Ascending aorta (tissue), 2 donors: ENCODE data around the gene SLC25A42. TPM values are rescaled to one million over a fixed set of nuclear protein-coding genes. Genes with fewer than 3 reads are reported as not detected.
"Not testable (repeated sequence)": the region's sequence is repeated elsewhere in the genome, so short reads cannot be mapped to it uniquely, and the experiment has no call there.

Experiments
- DNase-seq, 2 donors: peaks; one replicate each; pipeline ENCODE4 v3.0.0-alpha.2; 2019; ENCODE audit warnings: low spot score in 2 of 2
- H3K27ac ChIP-seq, 2 donors: fragments of 200-600 bp; sonication (generic); one replicate each; pipeline ENCODE4 v1.5.1; 2016 to 2017; ENCODE audit warnings: mild to moderate bottlenecking in 1 of 2
- H3K27me3 ChIP-seq: fragments of 200-600 bp; sonication (generic); one replicate; pipeline ENCODE4 v1.5.1; 2017
- H3K36me3 ChIP-seq, 2 donors: fragments of 200-600 bp; sonication (generic); one replicate each; pipeline ENCODE4 v1.5.1; 2016
- H3K4me1 ChIP-seq, 2 donors: fragments of 200-600 bp; sonication (generic); one replicate each; pipeline ENCODE4 v1.5.1; 2016 to 2017; ENCODE audit warnings: mild to moderate bottlenecking in 1 of 2
- H3K4me3 ChIP-seq, 2 donors: fragments of 200-600 bp; sonication (generic); one replicate each; pipeline ENCODE4 v1.5.1; 2016 to 2017; ENCODE audit warnings: mild to moderate bottlenecking in 1 of 2
- H3K9me3 ChIP-seq, 2 donors: fragments of 200-600 bp; sonication (generic); one replicate each; pipeline ENCODE4 v1.5.1; 2016
- intact Hi-C: fragments of 100-400 bp; cut with DNase I; formaldehyde crosslinking; loops from one replicate; pipeline ENCODE4 v1.15.1; 2023
- total RNA-seq: library from RNA; depleted of rRNA; stranded (reverse); fragments of >200 nt; gene quantifications from one replicate; pipeline ENCODE4 v1.1.0, GENCODE V29; 2016
- TF ChIP-seq, protein P1 (sequence below), 3 experiments: fragments of 200-600 bp in 2 of 3; fragments of 450-650 bp in 1 of 3; sonication (generic) in 2 of 3; IDR thresholded peaks; one replicate each; pipeline ENCODE4 v1.5.1; 2016 to 2019; ENCODE audit warnings: antibody characterized with exemption in 3 of 3, mild to moderate bottlenecking in 1 of 3, moderate library complexity in 1 of 3

SLC25A42 gene
- total RNA-seq, 1 donor from 2014 or later: 8.9 TPM

DNA sequence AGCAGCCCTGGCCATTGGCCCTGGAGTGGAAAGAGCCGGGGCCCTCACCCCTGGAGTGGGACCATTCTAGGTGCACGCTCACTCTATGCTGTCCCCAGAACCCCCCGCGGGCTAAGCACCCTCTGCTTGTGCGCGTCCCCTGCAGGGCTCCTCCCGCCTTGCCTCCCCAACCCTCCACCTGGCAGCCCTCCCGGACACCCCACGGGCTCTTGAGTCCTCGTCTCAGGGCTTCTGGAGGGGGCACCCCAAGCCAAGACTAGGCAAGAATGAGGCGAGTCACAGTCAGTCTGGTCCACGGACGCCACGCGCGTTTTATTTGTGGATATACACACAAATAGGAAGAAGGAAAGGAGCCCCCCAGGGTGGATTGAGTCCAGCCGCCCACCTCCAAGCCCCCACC lies 81.5 kb downstream of the SLC25A42 start:
- TF ChIP-seq, protein P1, sequence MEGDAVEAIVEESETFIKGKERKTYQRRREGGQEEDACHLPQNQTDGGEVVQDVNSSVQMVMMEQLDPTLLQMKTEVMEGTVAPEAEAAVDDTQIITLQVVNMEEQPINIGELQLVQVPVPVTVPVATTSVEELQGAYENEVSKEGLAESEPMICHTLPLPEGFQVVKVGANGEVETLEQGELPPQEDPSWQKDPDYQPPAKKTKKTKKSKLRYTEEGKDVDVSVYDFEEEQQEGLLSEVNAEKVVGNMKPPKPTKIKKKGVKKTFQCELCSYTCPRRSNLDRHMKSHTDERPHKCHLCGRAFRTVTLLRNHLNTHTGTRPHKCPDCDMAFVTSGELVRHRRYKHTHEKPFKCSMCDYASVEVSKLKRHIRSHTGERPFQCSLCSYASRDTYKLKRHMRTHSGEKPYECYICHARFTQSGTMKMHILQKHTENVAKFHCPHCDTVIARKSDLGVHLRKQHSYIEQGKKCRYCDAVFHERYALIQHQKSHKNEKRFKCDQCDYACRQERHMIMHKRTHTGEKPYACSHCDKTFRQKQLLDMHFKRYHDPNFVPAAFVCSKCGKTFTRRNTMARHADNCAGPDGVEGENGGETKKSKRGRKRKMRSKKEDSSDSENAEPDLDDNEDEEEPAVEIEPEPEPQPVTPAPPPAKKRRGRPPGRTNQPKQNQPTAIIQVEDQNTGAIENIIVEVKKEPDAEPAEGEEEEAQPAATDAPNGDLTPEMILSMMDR (IDR thresholded peaks at IDR 0.05): no peak
- Histone ChIP-seq H3K4me3 (no peak overlapping the region), H3K4me1 (peaks cover 0 to 4% of the 10 kb centered on the region in 2 donors), H3K27me3 (no peaks in the 10 kb centered on the region), H3K27ac (no peak overlapping the region), H3K9me3 (no peaks in the 10 kb centered on the region), H3K36me3 (peaks cover 0 to 14% of the 10 kb centered on the region in 2 donors)
- intact Hi-C loops: no loop called here
- DNase-seq: no peak

DNA sequence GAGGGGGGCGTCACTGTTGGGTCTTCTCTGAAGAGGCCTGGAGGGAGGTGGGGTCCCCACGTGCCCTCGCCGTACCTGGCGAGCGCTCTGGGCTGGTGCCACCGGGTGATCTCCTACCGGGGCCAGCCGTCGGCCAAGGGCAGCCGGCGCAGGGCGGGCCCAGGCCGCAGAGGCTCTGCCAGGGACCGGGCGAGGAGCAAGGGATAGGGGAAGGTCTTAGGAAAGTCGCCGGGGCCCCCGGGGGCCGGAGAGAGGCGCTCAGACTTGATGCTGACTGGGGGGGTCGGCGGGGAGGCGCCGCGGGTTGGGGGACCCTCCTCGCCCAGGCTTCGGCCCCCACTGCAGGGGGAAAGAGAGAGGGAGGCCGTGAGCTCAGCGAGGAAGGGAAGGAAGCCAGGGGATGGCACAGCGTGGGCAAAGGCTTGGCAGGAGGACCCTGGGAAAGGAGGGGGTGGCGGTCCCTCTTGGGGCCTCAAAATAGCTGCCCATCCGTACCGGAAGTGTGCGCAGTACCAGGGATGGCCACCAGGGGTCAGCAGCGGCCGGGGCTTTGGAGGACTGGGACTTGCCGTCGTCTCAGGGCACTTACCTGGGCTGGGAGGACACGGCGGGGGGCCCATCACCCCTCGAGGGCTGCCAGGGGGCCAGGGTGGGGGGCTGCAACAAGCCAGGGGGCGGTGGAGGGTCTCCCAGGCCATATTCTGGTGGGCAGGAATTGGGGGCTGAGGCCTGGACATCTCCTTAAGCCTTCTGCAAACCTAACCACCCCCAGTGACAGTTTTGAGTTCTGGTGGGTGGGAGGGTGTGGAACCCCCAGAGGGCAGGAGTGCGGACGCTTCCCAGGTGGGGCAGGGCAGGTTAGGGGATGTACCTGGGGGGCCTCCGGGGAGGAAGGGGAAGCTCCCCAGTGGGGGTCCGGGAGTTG lies 82.2 kb downstream of the SLC25A42 start:
- Histone ChIP-seq H3K4me3 (peak overlapping the region; percentile 28 to 53), H3K4me1 (peaks cover 0 to 4% of the 10 kb centered on the region in 2 donors), H3K27ac (no peak overlapping the region), H3K9me3 (no peaks in the 10 kb centered on the region), H3K36me3 (peaks cover 0 to 14% of the 10 kb centered on the region in 2 donors), H3K27me3 (no peaks in the 10 kb centered on the region)
- TF ChIP-seq, protein P1 (IDR thresholded peaks at IDR 0.05): peak; percentile 92 to 100 (median 97)
- intact Hi-C loops: loop anchor here (1.0 to 2.0 kb wide), 2 partner anchors 29 to 344 kb away; no protein-coding TSS in a partner anchor
- peak; percentile 25 to 90 for DNase-seq

DNA sequence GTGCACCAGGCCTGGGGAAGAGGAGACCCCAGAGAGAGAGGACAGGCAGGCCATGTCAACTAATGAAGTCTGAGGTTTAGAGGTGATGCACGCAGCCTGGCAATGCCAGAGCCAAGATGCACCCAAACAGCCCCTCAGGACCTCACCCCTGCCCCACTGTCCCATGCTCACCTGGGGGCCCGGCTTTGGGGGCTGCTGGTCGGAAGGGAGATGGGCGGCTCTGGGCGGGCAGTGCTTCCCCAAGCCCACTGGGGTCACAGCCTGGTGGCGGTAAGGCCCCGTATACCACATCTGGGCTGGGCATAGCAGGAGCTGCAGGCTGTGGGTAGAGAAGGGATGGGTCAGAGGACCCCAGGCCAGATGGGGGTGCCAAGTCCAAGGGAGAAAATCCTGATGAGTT lies 83.1 kb downstream of the SLC25A42 start:
- intact Hi-C loops: loop anchor here (1.0 to 2.0 kb wide), 2 partner anchors 28 to 343 kb away; no protein-coding TSS in a partner anchor
- Histone ChIP-seq H3K4me1 (peaks cover 0 to 4% of the 10 kb centered on the region in 2 donors), H3K27me3 (no peaks in the 10 kb centered on the region), H3K4me3 (no peak overlapping the region), H3K27ac (no peak overlapping the region), H3K9me3 (no peaks in the 10 kb centered on the region), H3K36me3 (peaks cover 0 to 14% of the 10 kb centered on the region in 2 donors)
- DNase-seq: no peak
- TF ChIP-seq, protein P1 (IDR thresholded peaks at IDR 0.05): no peak

DNA sequence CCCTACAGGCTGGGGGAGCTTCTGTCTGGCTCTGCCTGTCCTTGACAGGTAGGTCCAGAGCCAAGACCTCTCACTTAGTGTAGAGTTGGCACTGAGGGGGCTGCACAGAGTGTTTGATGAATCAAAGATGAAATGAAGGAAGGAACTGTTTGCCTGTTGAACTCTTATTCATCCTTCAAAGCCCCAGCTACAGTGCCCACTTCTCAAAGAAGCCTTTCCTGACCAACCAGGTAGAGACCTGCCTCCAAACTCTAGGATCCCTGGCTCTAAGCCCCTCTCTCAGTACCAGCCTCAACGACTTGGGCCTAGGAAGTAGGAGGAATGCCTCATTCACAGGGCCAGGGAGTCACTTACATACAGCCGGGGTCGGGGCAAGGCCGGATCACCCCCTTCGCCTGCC lies 83.5 kb downstream of the SLC25A42 start:
- H3K4me1 ChIP-seq: peaks cover 0 to 4% of the 10 kb centered on the region in 2 donors
- no peaks in the 10 kb centered on the region for H3K27me3 ChIP-seq
- TF ChIP-seq, protein P1 (IDR thresholded peaks at IDR 0.05): no peak
- H3K27ac ChIP-seq: no peak overlapping the region
- intact Hi-C loops: loop anchor here (2.0 kb wide), 1 partner anchor 27 kb away; no protein-coding TSS in a partner anchor
- H3K36me3 ChIP-seq: peaks cover 0 to 14% of the 10 kb centered on the region in 2 donors
- no peak for DNase-seq
- H3K4me3 ChIP-seq: no peak overlapping the region
- no peaks in the 10 kb centered on the region for H3K9me3 ChIP-seq

DNA sequence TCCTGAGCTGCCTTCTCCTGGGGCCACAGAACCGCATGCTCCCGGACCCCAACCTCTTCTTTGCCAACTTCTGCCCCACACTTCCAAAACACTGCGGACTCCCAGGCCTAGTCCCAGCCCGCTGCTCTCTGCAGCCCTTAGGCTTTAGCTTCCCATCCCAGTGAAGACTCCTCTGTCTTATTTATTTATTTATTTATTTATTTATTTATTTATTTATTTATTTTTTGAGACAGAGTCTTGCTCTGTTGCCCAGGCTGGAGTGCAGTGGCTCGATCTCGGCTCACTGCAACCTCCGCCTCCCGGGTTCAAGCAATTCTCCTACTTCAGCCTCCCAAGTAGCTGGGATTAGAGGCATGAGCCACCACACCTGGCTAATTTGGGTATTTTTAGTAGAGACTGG lies 84.7 kb downstream of the SLC25A42 start:
- H3K4me3 ChIP-seq, intact Hi-C loops, H3K4me1 ChIP-seq, H3K27me3 ChIP-seq, H3K9me3 ChIP-seq, H3K27ac ChIP-seq, DNase-seq: not testable (repeated sequence)
- peaks cover 0 to 14% of the 10 kb centered on the region in 2 donors for H3K36me3 ChIP-seq

DNA sequence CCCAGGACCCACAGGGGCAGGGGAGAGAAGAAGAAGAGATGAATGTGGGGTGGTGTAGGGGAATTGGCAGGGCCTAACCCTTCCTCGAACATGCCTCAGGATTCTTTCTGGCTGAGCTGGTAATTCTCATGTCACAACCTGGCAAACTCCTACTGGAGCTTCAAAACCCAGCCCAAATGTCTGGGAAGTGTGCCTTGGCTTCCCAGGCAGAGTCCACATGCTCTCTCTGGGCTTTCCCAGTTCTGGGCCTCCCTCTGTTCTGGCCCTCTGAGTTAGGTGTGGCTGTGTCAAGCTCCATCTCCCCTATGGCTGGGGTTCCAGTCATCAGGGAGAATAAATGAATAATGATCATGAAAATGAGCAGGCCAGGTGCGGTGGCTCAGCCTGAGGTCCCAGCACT lies 85.6 kb downstream of the SLC25A42 start:
- Histone ChIP-seq H3K9me3 (no peaks in the 10 kb centered on the region), H3K27ac (no peak overlapping the region), H3K27me3 (no peaks in the 10 kb centered on the region), H3K4me3 (no peak overlapping the region), H3K4me1 (peaks cover 0 to 4% of the 10 kb centered on the region in 2 donors), H3K36me3 (peaks cover 0 to 14% of the 10 kb centered on the region in 2 donors)
- intact Hi-C loops: no loop called here
- no peak for DNase-seq
- TF ChIP-seq, protein P1 (IDR thresholded peaks at IDR 0.05): no peak
